Stimulated activated CD8-positive, alpha-beta memory T cell treated with anti-CD3 and anti-CD28 coated beads, Interleukin-12 subunit alpha, Interleukin-12 subunit beta, amount 100 ng/mL, for 24 hours (primary cell): ENCODE data around the gene ACBD6.

Source experiments
- DNase-seq: peaks from one replicate; pipeline ENCODE4 v3.0.0-alpha.2; 2020; ENCODE audit errors: extremely low read depth

ACBD6 gene

DNA sequence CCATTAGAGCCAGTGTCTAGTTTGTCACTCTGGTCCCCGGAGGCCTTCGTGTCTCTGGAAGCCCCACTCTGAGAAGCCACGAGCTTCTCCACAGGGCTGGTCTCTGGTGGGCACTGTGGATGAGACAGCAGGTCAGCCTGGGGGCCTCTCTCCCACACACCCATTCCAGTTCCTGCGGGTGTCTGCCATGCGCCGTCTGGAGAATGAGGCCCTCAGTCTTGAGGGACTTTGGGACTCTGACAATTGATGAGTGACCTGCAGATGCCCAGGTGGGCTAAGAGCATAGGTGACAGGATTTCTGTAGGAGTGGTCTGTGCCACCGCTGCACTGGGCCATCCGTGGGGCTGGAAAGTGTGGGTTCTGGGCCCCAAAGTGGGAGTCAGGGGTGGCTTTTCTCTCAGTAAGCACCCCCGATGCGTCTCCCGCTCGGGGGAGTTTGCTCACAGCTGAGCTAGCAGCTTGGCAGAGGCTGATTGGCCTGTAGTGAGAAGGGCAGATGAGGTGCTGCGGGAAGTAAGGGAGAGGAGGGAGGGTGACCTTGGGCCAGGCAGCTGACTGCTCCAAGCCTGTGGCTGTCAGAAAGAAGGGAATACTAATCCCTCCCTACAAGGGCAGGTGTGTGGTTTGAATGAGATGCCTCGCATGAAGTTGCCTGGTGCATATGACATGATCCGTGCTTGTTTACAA, 245.9 kb downstream of the ACBD6 start:
- no peak for DNase-seq

- no peak for DNase-seq
These were observed 246.6 kb downstream of the ACBD6 start for GRCh38 chr1:180255536-180256340.

- no peak for DNase-seq
These were observed 247.5 kb downstream of the ACBD6 start for GRCh38 chr1:180254854-180255253.

DNA sequence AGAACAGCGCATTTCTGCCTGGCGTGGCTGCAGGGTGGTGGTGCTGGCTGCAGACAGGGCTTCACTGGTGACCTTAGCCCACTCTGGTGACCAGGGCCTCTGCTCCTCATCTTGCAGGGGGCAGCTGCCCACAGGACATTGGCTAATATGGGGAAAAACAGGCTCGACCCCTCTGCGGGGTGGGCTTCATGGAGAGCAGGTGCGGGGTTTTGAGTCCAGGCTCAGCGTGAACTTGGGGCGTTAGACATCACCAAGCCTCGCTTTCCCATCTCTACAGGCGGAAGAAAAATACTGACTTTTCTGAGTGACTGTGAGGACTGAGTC, 247.9 kb downstream of the ACBD6 start:
- DNase-seq = no peak

- DNase-seq = no peak
These were observed 248.5 kb downstream of the ACBD6 start for GRCh38 chr1:180253585-180254495.

DNA sequence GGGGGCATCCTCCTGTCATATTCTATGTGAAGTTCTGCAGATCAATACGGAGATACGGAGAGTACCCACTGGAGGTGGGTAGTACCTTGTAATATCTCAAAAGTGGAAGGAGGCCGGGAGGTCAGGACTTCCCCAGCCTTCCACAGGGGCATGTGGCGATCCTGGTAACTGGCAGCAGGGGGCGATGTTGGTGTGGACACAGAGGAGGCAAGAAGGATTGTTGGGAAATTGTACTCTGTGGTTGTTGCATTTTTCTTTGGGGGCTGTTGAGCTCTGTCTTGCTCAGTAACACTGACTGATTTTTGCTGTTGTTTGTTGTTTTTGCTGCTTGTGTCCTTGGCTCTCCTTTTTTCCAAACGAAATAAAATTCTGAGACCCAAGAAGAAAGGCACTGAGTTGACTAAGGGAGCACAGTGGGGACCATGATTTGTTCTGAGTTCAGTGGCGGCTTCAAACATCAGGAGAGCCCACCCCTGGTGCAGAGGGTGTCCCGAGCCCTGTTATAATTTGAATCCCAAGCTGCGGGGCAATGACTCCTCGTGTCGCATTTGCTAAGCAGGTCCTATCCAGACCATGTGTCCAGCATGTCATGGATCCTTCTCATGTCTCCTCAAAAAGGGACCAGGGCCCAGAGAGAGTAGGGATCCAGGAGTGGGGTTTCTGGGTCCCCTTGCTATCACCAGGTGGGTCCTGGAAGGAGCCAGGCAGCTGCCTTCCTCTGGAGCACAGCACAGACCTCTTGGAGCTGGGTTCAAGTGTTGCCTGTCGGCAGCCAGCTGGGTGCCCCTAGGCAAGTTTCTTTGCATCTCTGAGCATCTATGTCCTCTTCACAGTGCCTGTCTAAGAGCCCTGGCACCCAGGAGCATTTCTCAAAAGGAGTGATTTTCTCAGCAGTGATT, 249.5 kb downstream of the ACBD6 start:
- no peak for DNase-seq

DNA sequence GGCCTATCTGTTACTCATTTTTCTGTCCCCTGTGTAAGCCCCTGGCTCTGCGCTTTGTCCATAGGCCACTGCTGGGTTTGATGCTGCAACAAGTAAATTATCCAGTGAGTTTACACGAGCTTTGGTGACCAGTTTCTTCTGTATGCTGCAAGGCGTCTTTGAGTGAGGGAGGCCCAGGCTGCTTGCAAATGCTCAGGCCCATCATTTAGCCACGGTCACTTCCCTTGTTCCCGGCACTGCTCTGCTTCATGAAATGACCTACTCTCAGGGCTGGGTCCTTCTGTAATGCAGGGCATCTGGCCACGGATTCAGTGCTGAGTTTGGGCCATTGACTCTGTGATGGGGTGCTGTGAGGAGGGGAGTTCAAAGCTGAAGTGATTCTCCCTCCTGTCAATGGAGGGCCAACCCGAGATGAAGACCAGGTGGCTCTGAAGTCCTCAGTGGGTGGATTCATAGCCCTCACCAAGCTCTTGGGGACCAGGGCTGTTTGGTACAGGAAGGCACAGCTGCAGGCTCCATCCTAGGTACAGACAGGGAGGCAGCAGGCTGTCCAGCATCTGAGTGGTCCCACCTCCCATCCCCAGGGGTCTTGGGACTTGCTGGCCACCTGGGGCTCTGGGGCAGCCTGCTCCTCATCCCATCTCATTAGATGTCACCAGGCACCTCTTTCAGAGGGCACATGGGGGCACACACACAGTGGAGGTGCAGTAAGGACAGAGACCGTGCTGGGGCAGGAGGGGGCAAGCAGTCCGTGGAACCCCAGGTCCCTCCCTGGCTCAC, 250.7 kb downstream of the ACBD6 start:
- DNase-seq = no peak

- no peak for DNase-seq
These were observed 251.4 kb downstream of the ACBD6 start for GRCh38 chr1:180250883-180251509.

DNA sequence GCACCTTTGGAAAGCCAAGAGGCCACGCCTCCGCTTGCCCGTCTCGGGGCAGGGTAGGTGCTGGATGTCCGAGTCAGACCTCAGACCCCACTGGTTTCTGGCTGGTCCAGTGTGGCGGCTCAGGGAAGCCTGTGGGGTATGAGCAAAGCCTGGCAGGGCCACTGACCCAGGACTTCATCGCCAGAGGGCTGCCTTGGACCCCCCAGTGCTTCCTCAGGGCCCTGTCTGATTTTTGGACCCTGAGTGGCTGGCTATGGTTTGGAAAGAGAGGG, 251.9 kb downstream of the ACBD6 start:
- no peak for DNase-seq

GRCh38 chr1:180249725-180250498, 252.5 kb downstream of the ACBD6 start:
- DNase-seq = no peak

DNA sequence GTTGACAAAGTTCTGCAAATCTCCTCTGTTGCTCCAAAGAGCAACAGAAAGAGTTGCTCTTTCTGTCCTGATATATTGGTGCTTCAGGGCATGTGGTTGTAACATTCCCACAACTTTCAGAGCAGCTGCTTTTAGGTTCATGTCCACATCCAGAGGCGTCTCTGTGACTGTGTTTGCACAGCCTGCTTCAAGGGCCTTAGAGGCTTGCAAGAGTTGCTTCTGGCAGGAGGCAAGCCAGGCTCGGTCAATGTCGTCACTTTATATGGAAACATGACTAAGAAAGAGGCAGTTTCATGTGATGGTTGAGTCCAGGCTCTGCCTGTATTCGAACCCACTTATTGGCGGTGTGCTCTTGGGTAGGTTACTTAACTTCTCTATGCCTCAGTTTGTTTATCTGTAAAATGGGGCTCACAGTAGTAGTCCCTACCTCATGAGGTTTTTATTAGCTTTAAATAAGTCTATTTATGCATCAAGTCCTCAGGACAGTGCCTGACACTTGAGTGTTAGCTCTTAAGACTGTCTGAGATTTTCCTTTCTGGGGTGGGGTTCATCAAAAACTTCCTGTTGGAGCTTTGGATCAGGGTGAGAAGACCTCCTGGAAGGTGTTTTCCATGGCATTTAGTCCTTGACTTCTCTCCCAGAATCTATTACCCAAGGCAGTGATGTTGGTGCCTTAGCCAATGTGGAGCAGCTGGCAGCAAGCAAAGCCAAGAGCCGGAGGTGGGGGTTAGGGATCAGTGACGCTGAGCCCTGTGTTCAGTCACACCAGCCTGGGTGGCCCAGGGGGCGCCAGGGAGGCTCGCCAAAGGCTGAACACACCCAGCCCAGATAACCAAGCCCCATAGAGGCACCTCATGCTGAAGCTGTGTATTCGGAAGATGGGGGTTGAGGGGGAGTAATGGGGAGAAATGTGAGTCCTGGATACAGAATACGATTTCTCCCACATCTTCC, 253.4 kb downstream of the ACBD6 start:
- no peak for DNase-seq

GRCh38 chr1:180248176-180248575, 254.2 kb downstream of the ACBD6 start:
- no peak for DNase-seq

- DNase-seq = no peak
These were observed 254.8 kb downstream of the ACBD6 start for GRCh38 chr1:180247580-180247979.

- no peak for DNase-seq
These were observed 255.3 kb downstream of the ACBD6 start for GRCh38 chr1:180247061-180247460.

- no peak for DNase-seq
These were observed 255.8 kb downstream of the ACBD6 start for GRCh38 chr1:180246579-180246978.

GRCh38 chr1:180244840-180245239, 257.5 kb downstream of the ACBD6 start:
- no peak for DNase-seq

DNA sequence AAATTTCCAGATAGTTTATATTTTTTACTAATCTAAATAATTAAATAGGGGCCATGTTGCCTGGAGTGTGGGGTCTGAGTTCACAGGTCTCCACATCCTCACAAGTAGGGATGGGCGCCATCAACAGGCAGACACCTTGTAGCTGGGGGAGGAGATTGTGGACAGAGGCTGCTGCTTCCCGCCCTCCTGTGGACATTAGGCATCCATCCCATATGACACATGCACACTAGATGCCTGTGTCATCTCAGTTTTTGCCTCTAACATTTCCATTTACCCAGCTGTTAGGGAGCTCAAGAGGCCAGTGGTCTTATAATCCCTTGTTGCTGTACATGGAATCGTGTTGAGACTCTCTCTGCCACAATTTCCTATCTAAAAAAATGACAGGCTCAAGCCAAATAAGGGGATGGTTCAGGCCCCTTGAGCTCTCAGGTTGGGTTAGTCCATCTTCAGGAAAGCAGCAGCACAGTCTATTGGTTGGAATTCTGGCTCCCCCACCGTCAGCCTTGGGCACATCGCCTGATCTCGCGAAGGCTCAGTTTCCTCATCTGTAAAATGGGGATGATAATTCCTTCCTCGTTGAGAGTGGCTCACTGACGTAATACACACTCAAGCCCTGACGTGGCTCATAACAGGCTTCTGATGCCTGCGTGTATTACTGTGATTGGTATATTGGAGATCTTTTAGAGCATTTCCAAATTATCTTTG, 258.7 kb downstream of the ACBD6 start:
- DNase-seq = no peak
